ENCODE results near the gene SS18. TPM values are rescaled to one million over a fixed set of nuclear protein-coding genes. Genes with fewer than 3 reads are reported as not detected.

The SS18 gene
- total RNA-seq, 1 experiment from 2014 or later: 60.0 TPM

DNA sequence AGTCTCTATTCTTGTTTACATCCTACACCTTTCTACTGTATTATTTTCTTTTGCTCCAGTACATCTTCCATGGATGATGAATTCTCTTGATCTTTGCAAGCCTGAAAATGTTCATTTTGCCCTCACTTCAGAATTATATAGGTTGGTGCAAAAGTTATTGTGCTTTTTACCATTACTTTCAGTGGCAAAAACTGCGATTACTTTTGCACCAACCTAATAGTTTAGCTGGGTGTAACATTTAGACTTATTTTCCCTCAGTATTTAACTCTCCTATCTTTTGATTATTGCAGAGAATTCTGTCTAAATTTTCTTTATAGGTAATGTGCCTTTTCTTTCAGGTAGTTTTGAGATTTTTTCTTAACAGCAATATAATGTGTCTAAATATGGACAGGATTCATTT lies 81.8 kb downstream of the SS18 start (continued):
- TF ChIP-seq RAD21 (IDR thresholded peaks at IDR 0.05; ENCODE audit: low read depth) (no peak), FOSL1 (IDR thresholded peaks at IDR 0.05; ENCODE audit: low read depth) (no peak)

GRCh38 chr18:26008096-26008495 lies 82.3 kb downstream of the SS18 start:
- Histone ChIP-seq H4K20me1 (ENCODE audit: insufficient read depth) (no peaks in the 10 kb centered on the region), H3K4me1 (ENCODE audit: control insufficient read depth in 1 of 2, insufficient read depth in 2 of 2, low read length in 2 of 2) (no peaks in the 10 kb centered on the region), H2AFZ (ENCODE audit: low read depth, low read length, poor library complexity, severe bottlenecking) (no peak overlapping the region), H3K9ac (ENCODE audit: low read length) (no peak overlapping the region), H3K9me2 (ENCODE audit: insufficient read depth) (no peaks in the 10 kb centered on the region), H3K36me3 (ENCODE audit: control insufficient read depth in 1 of 2, insufficient read depth in 2 of 2, low read length in 2 of 2) (no peaks in the 10 kb centered on the region; a peak in 1 of 4 replicates), H3K79me2 (ENCODE audit: insufficient read depth, low read length) (no peaks in the 10 kb centered on the region), H3K4me2 (ENCODE audit: low read length) (no peak overlapping the region), H3K9me3 (ENCODE audit: control insufficient read depth in 1 of 2, insufficient read depth in 1 of 2, low read depth in 1 of 2, low read length in 2 of 2) (no peaks in the 10 kb centered on the region), H3K4me3 (replicated peaks in 1 of 2; ENCODE audit: low read depth in 1 of 2, low read length in 2 of 2) (no peak overlapping the region), H3K27ac (ENCODE audit: low read depth, low read length) (no peak overlapping the region), H3K27me3 (ENCODE audit: insufficient read depth, low read length) (no peaks in the 10 kb centered on the region)
- no TSS peak for BruUV-seq (replicated peaks)
- DNase-seq (ENCODE audit: low read depth, low spot score): no peak
- RAD21 ChIA-PET (ENCODE audit: low non-redundant PET in 1 of 2, low total read pairs in 2 of 2, uncharacterized antibody in 2 of 2, unreplicated experiment in 2 of 2): no interaction called here
- no peak for ATAC-seq
- CTCF ChIA-PET: interaction anchor here (1.5 kb wide), 1 partner anchor 23 kb away, joined by 3 read pairs; no protein-coding TSS in a partner anchor
- TF ChIP-seq EZH2 (IDR thresholded peaks at IDR 0.05) (no peak), FOSL1 (IDR thresholded peaks at IDR 0.05; ENCODE audit: low read depth) (no peak), SIN3A (IDR thresholded peaks at IDR 0.05; ENCODE audit: low read depth) (no peak), ATF3 (IDR thresholded peaks at IDR 0.05) (no peak), SP1 (IDR thresholded peaks at IDR 0.05; ENCODE audit: low read depth) (no peak), EGR1 (IDR thresholded peaks at IDR 0.05; ENCODE audit: low read depth) (no peak)
- intact Hi-C loops (cut with micrococcal nuclease): no loop called here
- POLR2A ChIA-PET: no interaction called here

- no peak overlapping the region for H2AFZ ChIP-seq (ENCODE audit: low read depth, low read length, poor library complexity, severe bottlenecking)
- ChIA-PET CTCF (no interaction called here), RAD21 (ENCODE audit: low non-redundant PET in 1 of 2, low total read pairs in 2 of 2, uncharacterized antibody in 2 of 2, unreplicated experiment in 2 of 2) (no interaction called here), POLR2A (no interaction called here)
- intact Hi-C loops (cut with micrococcal nuclease): no loop called here
- H3K9me3 ChIP-seq (ENCODE audit: control insufficient read depth in 1 of 2, insufficient read depth in 1 of 2, low read depth in 1 of 2, low read length in 2 of 2): no peaks in the 10 kb centered on the region
- H3K4me2 ChIP-seq (ENCODE audit: low read length): no peak overlapping the region
- H3K9ac ChIP-seq (ENCODE audit: low read length): no peak overlapping the region
- H3K27ac ChIP-seq (ENCODE audit: low read depth, low read length): no peak overlapping the region
- no peaks in the 10 kb centered on the region for H3K79me2 ChIP-seq (ENCODE audit: insufficient read depth, low read length)
- no peaks in the 10 kb centered on the region for H3K27me3 ChIP-seq (ENCODE audit: insufficient read depth, low read length)
- H3K36me3 ChIP-seq (ENCODE audit: control insufficient read depth in 1 of 2, insufficient read depth in 2 of 2, low read length in 2 of 2): no peaks in the 10 kb centered on the region; a peak in 1 of 4 replicates
- no peak overlapping the region for H3K4me3 ChIP-seq (replicated peaks in 1 of 2; ENCODE audit: low read depth in 1 of 2, low read length in 2 of 2)
- no TSS peak for BruUV-seq (replicated peaks)
- no peaks in the 10 kb centered on the region for H3K9me2 ChIP-seq (ENCODE audit: insufficient read depth)
- no peak for TF ChIP-seq POLR2A (IDR thresholded peaks at IDR 0.05; ENCODE audit: borderline replicate concordance, extremely low read depth, insufficient read depth, insufficient read length)
- no peak for TF ChIP-seq CTCF (IDR thresholded peaks at IDR 0.05 in 2 of 3, conservative IDR thresholded peaks at IDR 0.05 in 1 of 3; ENCODE audit: borderline replicate concordance in 1 of 3, insufficient read depth in 1 of 3, low read depth in 2 of 3, low read length in 2 of 3)
- no peak for TF ChIP-seq FOSL1 (IDR thresholded peaks at IDR 0.05; ENCODE audit: low read depth)
- DNase-seq (ENCODE audit: low read depth, low spot score) (no peak), ATAC-seq (no peak)
- no peaks in the 10 kb centered on the region for H4K20me1 ChIP-seq (ENCODE audit: insufficient read depth)
- no peaks in the 10 kb centered on the region for H3K4me1 ChIP-seq (ENCODE audit: control insufficient read depth in 1 of 2, insufficient read depth in 2 of 2, low read length in 2 of 2)
Observed at GRCh38 chr18:26005950-26006349, 84.5 kb downstream of the SS18 start.

Data from HCT116 (cell line).